Renal cortex interstitium (tissue), 11 donors: ENCODE measurements around the gene RNASE11. TPM values are rescaled to one million over a fixed set of nuclear protein-coding genes. Genes with fewer than 3 reads are reported as not detected.

Source experiments
- DNase-seq, 11 donors: peaks; one replicate each; pipeline ENCODE4 v3.0.0-alpha.2; 2013; ENCODE audit warnings: low read depth in 9 of 11, low spot score in 4 of 11; ENCODE audit errors: extremely low read depth in 1 of 11
- polyA plus RNA-seq, 3 donors: library from polyadenylated mRNA; unstranded; fragments of 120-200 nt; gene quantifications; one replicate each; pipeline ENCODE4 v1.2.1, GENCODE V29; 2013; ENCODE audit not compliant: insufficient read length in 3 of 3

The RNASE11 gene
- polyA plus RNA-seq, 3 donors: not detected

- no peak for DNase-seq
These were observed 32.0 kb downstream of the RNASE11 start for GRCh38 chr14:20555845-20556244.

GRCh38 chr14:20553024-20553423 lies 34.8 kb downstream of the RNASE11 start:
- DNase-seq: no peak

GRCh38 chr14:20551606-20552005 lies 36.2 kb downstream of the RNASE11 start:
- no peak for DNase-seq

- no peak for DNase-seq
These were observed 36.9 kb downstream of the RNASE11 start for GRCh38 chr14:20550926-20551325.

GRCh38 chr14:20548414-20549158 lies 39.2 kb downstream of the RNASE11 start:
- no peak for DNase-seq

GRCh38 chr14:20546877-20547276 lies 40.9 kb downstream of the RNASE11 start:
- DNase-seq: no peak

GRCh38 chr14:20539906-20540305 lies 47.9 kb downstream of the RNASE11 start:
- no peak for DNase-seq

Other genes starting within 250 kb of the RNASE11 start
- 10 to 100 TPM; 51.1 to 62.7 (median 60.3) TPM for gene PARP2, start 244.4 kb downstream of the RNASE11 start, polyA plus RNA-seq
- 10 to 100 TPM; 19.0 to 20.7 (median 19.0) TPM for gene TEP1, start 174.5 kb downstream of the RNASE11 start, polyA plus RNA-seq
- under 1 TPM; 0.23 to 0.53 (median 0.47) TPM for gene KLHL33, start 151.8 kb downstream of the RNASE11 start, polyA plus RNA-seq
- 10 to 100 TPM; 53.7 to 88.7 (median 54.9) TPM for gene OSGEP, start 133.2 kb downstream of the RNASE11 start, polyA plus RNA-seq
- gene APEX1, start 132.8 kb downstream of the RNASE11 start, polyA plus RNA-seq: 100 to 1,000 TPM; 292 to 331 (median 308) TPM
- 10 to 100 TPM; 35.0 to 40.4 (median 36.9) TPM for gene PIP4P1, start 126.6 kb downstream of the RNASE11 start, polyA plus RNA-seq
- gene PNP, start 118.6 kb downstream of the RNASE11 start, polyA plus RNA-seq: 100 to 1,000 TPM in 1 of 3 donors, 10 to 100 TPM in 2; 64.0 to 144 (median 82.3) TPM
- gene RNASE10, start 82.5 kb downstream of the RNASE11 start, polyA plus RNA-seq: under 1 TPM in 2 of 3 donors, not detected in 1; 0.14 TPM
- not detected for gene RNASE9, start 27.0 kb downstream of the RNASE11 start, polyA plus RNA-seq
- not detected for gene RNASE12, start 3.4 kb upstream of the RNASE11 start, polyA plus RNA-seq
- gene OR6S1, start 53.7 kb upstream of the RNASE11 start, polyA plus RNA-seq: not detected
- gene RNASE4, start 96.6 kb upstream of the RNASE11 start, polyA plus RNA-seq: 1 to 10 TPM; 1.5 to 2.4 (median 1.8) TPM
- 1 to 10 TPM; 2.5 to 6.7 (median 3.3) TPM for gene ANG, start 100.8 kb upstream of the RNASE11 start, polyA plus RNA-seq
- gene EDDM3A, start 157.9 kb upstream of the RNASE11 start, polyA plus RNA-seq: under 1 TPM in 1 of 3 donors, not detected in 2; 0.11 TPM
- gene EDDM3B, start 180.4 kb upstream of the RNASE11 start, polyA plus RNA-seq: under 1 TPM in 2 of 3 donors, not detected in 1; 0.16 to 0.17 TPM
- 1 to 10 TPM; 5.4 to 6.5 (median 6.3) TPM for gene RNASE6, start 193.3 kb upstream of the RNASE11 start, polyA plus RNA-seq
- 100 to 1,000 TPM; 112 to 182 (median 142) TPM for gene RNASE1, start 214.8 kb upstream of the RNASE11 start, polyA plus RNA-seq